CD4-positive, alpha-beta memory T cell (primary cell): ENCODE measurements around the gene GALNT18. TPM values are rescaled to one million over a fixed set of nuclear protein-coding genes. Genes with fewer than 3 reads are reported as not detected.
"Not testable (repeated sequence)": the region's sequence is repeated elsewhere in the genome, so short reads cannot be mapped to it uniquely, and the experiment has no call there.

ENCODE experiments used
- CTCF ChIA-PET: fragments of 350-600 bp; sonication (Branson Sonifier 250); formaldehyde crosslinking; loops from one replicate; lab custom pipeline; 2021; ENCODE audit warnings: inconsistent platforms; ENCODE audit not compliant: partially characterized antibody; lab: Charles Lee
- POLR2A ChIA-PET: fragments of 350-600 bp; sonication (Branson Sonifier 250); formaldehyde crosslinking; loops from one replicate; lab custom pipeline; 2021; ENCODE audit not compliant: partially characterized antibody; lab: Charles Lee
- DNase-seq, 5 donors: peaks; one replicate each; pipeline versions ENCODE4 v3.0.0 to v3.0.0-alpha.2; 2020 to 2022; ENCODE audit warnings: mixed read lengths in 1 of 5
- H3K27ac ChIP-seq: one replicate; pipeline ENCODE4 v1.7.0; 2013; ENCODE audit warnings: low read depth, low read length
- H3K27me3 ChIP-seq: 2 replicates; pipeline ENCODE4 v1.7.0; 2013; ENCODE audit warnings: mild to moderate bottlenecking, low read length, moderate library complexity; ENCODE audit not compliant: insufficient read depth
- H3K36me3 ChIP-seq: 2 replicates; pipeline ENCODE4 v1.7.0; 2013; ENCODE audit warnings: mild to moderate bottlenecking, low read length, moderate library complexity; ENCODE audit not compliant: insufficient read depth
- H3K4me1 ChIP-seq: 2 replicates; pipeline ENCODE4 v1.7.0; 2013; ENCODE audit warnings: mild to moderate bottlenecking, low read length, moderate library complexity; ENCODE audit not compliant: insufficient read depth
- H3K4me3 ChIP-seq, 2 donors: one replicate each; pipeline ENCODE4 v1.7.0; 2013; ENCODE audit warnings: low read length in 2 of 2, mild to moderate bottlenecking in 1 of 2
- H3K9me3 ChIP-seq, 2 donors: one replicate each; pipeline ENCODE4 v1.7.0; 2013; ENCODE audit warnings: low read length in 2 of 2, control low read depth in 1 of 2; ENCODE audit not compliant: control insufficient read depth in 1 of 2
- H3K27ac Mint-ChIP-seq, 7 donors: one replicate each; pipeline ENCODE4 v1.8.0; 2020 to 2021; ENCODE audit warnings: mixed read lengths in 7 of 7, mild to moderate bottlenecking in 6 of 7, inconsistent platforms in 3 of 7, moderate library complexity in 3 of 7
- H3K27me3 Mint-ChIP-seq, 2 donors: one replicate each; pipeline ENCODE4 v1.8.0; 2020 to 2021; ENCODE audit warnings: mixed read lengths in 2 of 2
- H3K36me3 Mint-ChIP-seq, 2 donors: one replicate each; pipeline ENCODE4 v1.8.0; 2020 to 2021; ENCODE audit warnings: mixed read lengths in 2 of 2, inconsistent platforms in 1 of 2, mild to moderate bottlenecking in 1 of 2
- H3K4me1 Mint-ChIP-seq, 4 donors: one replicate each; pipeline ENCODE4 v1.8.0; 2020 to 2021; ENCODE audit warnings: mixed read lengths in 4 of 4, mild to moderate bottlenecking in 1 of 4
- H3K4me3 Mint-ChIP-seq, 8 donors: one replicate each; pipeline ENCODE4 v1.8.0; 2020 to 2021; ENCODE audit warnings: mixed read lengths in 8 of 8, mild to moderate bottlenecking in 7 of 8, moderate library complexity in 6 of 8, inconsistent platforms in 3 of 8
- H3K9me3 Mint-ChIP-seq, 8 donors: one replicate each; pipeline ENCODE4 v1.8.0; 2020 to 2021; ENCODE audit warnings: mixed read lengths in 8 of 8, mild to moderate bottlenecking in 5 of 8, inconsistent platforms in 3 of 8, moderate library complexity in 1 of 8
- intact Hi-C: fragments of 100-400 bp; cut with micrococcal nuclease; formaldehyde crosslinking; loops from one replicate; pipeline ENCODE4 v1.15.1; 2023
- polyA plus RNA-seq, 2 donors: library from polyadenylated mRNA; unstranded; fragments of 300-500 nt; fragmentation: Illumina TruSeq; gene quantifications; one replicate each; pipeline ENCODE4 v1.2.3, GENCODE V29; 2021
- total RNA-seq, 2 experiments: library from RNA; stranded (reverse); gene quantifications; one replicate each; pipeline ENCODE4 v1.2.3, GENCODE V29; 2021

The GALNT18 gene
- total and polyA plus RNA-seq, 4 experiments from 2014 or later, result not detected

DNA sequence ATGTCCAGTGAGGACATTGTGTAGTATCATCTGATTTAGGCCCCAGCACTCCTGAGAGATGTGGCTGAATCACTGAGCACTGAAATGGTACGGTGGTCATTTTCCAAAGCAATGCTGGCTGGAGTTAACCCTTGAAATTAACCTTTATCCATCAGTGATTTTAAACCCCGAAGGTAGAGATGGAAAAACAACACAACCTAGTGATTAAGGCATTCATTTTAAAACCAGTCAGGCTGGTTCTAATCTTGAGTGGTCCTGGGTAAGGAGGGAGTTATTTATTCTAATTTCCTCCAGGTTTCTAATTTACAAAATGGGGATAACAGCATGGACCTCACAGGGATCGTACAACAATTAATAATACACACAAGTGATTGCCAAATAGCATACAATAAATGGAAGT is 262.2 kb downstream of the GALNT18 start:
- no peak overlapping the region for H3K4me3 ChIP-seq
- H3K27ac Mint-ChIP-seq, result no peak overlapping the region
- no peaks in the 10 kb centered on the region for H3K36me3 ChIP-seq
- no peak for DNase-seq
- H3K36me3 Mint-ChIP-seq, result no peaks in the 10 kb centered on the region
- no peaks in the 10 kb centered on the region for H3K9me3 ChIP-seq
- intact Hi-C loops, result no loop called here
- no peak overlapping the region for H3K27ac ChIP-seq
- H3K27me3 ChIP-seq, result no peaks in the 10 kb centered on the region
- CTCF ChIA-PET, result no interaction called here
- POLR2A ChIA-PET, result no interaction called here
- H3K4me3 Mint-ChIP-seq, result no peak overlapping the region
- no peaks in the 10 kb centered on the region for H3K4me1 ChIP-seq
- H3K4me1 Mint-ChIP-seq, result no peaks in the 10 kb centered on the region
- peaks cover 7 to 16% of the 10 kb centered on the region in 2 donors for H3K27me3 Mint-ChIP-seq
- no peaks in the 10 kb centered on the region for H3K9me3 Mint-ChIP-seq

GRCh38 chr11:11356842-11357241 is 265.0 kb downstream of the GALNT18 start:
- intact Hi-C loops, result no loop called here

GRCh38 chr11:11352878-11353277 is 268.9 kb downstream of the GALNT18 start, which contains the start of gene CSNK2A3:
Gene CSNK2A3 (minus strand): TSS chr11:11353250. CDS start chr11:11353119, 131 bp downstream.
- intact Hi-C loops, H3K9me3 ChIP-seq, H3K27ac Mint-ChIP-seq, DNase-seq, H3K9me3 Mint-ChIP-seq, H3K4me3 ChIP-seq, H3K36me3 ChIP-seq, H3K27ac ChIP-seq, H3K4me3 Mint-ChIP-seq, POLR2A ChIA-PET, H3K36me3 Mint-ChIP-seq, H3K4me1 Mint-ChIP-seq, H3K27me3 ChIP-seq, CTCF ChIA-PET, H3K27me3 Mint-ChIP-seq, H3K4me1 ChIP-seq: not testable (repeated sequence)

More at GRCh38 chr11:11356842-11357241, 265.0 kb downstream of the GALNT18 start:
- no peaks in the 10 kb centered on the region for H3K27me3 ChIP-seq
- H3K4me3 ChIP-seq, result no peak overlapping the region
- H3K27ac Mint-ChIP-seq, result no peak overlapping the region
- H3K36me3 ChIP-seq, result no peaks in the 10 kb centered on the region
- no peaks in the 10 kb centered on the region for H3K9me3 Mint-ChIP-seq
- H3K9me3 ChIP-seq, result no peaks in the 10 kb centered on the region
- CTCF ChIA-PET, result no interaction called here
- no peak overlapping the region for H3K4me3 Mint-ChIP-seq
- DNase-seq, result no peak
- no peaks in the 10 kb centered on the region for H3K4me1 Mint-ChIP-seq
- POLR2A ChIA-PET, result no interaction called here
- no peaks in the 10 kb centered on the region for H3K36me3 Mint-ChIP-seq
- H3K27me3 Mint-ChIP-seq, result peaks cover 9 to 14% of the 10 kb centered on the region in 2 donors
- no peaks in the 10 kb centered on the region for H3K4me1 ChIP-seq
- H3K27ac ChIP-seq, result no peak overlapping the region

DNA sequence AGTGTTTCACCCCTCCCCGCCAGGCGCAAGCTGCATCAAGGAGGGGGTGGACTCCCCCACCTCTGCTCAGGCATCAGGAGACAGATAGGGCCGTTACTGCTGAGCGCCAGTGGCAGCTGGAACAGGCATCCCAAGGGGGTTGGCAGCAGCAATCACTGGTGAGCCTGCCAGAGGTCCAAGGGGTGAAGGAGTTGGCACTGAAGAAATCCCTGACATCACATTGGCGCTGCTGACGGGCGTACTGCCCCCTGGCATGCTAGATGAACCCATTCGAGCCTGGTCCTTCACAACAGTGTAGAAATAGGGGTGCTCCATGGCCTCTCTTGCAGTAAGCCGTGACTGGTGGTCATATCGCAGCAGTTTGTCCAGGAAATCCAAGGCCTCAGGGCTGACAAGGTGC is 270.0 kb downstream of the GALNT18 start:
- H3K36me3 Mint-ChIP-seq, H3K4me3 Mint-ChIP-seq, H3K27me3 ChIP-seq, H3K4me3 ChIP-seq, H3K27ac ChIP-seq, H3K27ac Mint-ChIP-seq, CTCF ChIA-PET, H3K36me3 ChIP-seq, DNase-seq, H3K9me3 Mint-ChIP-seq, H3K27me3 Mint-ChIP-seq, intact Hi-C loops, POLR2A ChIA-PET, H3K4me1 ChIP-seq, H3K9me3 ChIP-seq, H3K4me1 Mint-ChIP-seq: not testable (repeated sequence)

DNA sequence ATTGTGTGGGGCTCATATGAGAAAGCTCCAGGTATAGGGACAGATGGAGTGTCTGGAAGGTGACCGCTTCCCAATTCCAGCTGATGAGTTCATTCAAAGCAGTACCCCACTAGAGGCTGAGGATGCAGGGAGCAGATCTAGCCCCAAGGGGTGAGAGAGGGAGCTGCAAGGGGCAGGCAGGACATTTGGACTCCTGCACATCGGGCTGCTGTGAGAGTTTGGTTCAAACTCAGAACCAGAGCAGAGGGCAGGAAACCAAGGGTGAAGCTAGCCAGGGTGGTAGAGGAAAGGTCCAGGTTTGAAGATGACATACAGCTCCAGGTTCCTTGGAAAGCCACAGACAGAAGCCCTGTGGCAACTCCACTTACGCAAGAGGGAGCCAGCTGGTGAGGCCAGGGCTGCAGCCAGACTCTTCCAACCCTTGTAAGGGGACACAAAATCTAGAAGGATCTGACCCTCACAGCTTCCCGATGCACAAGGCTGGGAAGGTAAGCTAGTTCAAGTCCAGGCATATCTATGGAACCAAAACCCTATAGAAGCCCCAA is 270.7 kb downstream of the GALNT18 start:
- DNase-seq, result no peak
- no peaks in the 10 kb centered on the region for H3K4me1 Mint-ChIP-seq
- no peak overlapping the region for H3K27ac Mint-ChIP-seq
- POLR2A ChIA-PET, result no interaction called here
- intact Hi-C loops, result no loop called here
- H3K36me3 Mint-ChIP-seq, result no peaks in the 10 kb centered on the region
- no peak overlapping the region for H3K4me3 Mint-ChIP-seq
- Histone ChIP-seq H3K4me1 (no peaks in the 10 kb centered on the region), H3K36me3 (no peaks in the 10 kb centered on the region), H3K27ac (no peak overlapping the region), H3K27me3 (no peaks in the 10 kb centered on the region), H3K4me3 (no peak overlapping the region), H3K9me3 (no peaks in the 10 kb centered on the region)
- H3K27me3 Mint-ChIP-seq, result peaks cover 0 to 2% of the 10 kb centered on the region in 2 donors
- CTCF ChIA-PET, result no interaction called here
- no peaks in the 10 kb centered on the region for H3K9me3 Mint-ChIP-seq

- Histone ChIP-seq H3K36me3 (no peaks in the 10 kb centered on the region), H3K27ac (no peak overlapping the region), H3K27me3 (no peaks in the 10 kb centered on the region), H3K4me1 (no peaks in the 10 kb centered on the region), H3K4me3 (no peak overlapping the region), H3K9me3 (no peaks in the 10 kb centered on the region)
- Mint-ChIP-seq H3K4me3 (no peak overlapping the region), H3K9me3 (no peaks in the 10 kb centered on the region), H3K27ac (no peak overlapping the region), H3K27me3 (peaks cover 2 to 6% of the 10 kb centered on the region in 2 donors), H3K4me1 (no peaks in the 10 kb centered on the region), H3K36me3 (no peaks in the 10 kb centered on the region)
- ChIA-PET CTCF (no interaction called here), POLR2A (no interaction called here)
- intact Hi-C loops, result no loop called here
- no peak for DNase-seq
Measured at GRCh38 chr11:11349870-11350337, 271.9 kb downstream of the GALNT18 start.

DNA sequence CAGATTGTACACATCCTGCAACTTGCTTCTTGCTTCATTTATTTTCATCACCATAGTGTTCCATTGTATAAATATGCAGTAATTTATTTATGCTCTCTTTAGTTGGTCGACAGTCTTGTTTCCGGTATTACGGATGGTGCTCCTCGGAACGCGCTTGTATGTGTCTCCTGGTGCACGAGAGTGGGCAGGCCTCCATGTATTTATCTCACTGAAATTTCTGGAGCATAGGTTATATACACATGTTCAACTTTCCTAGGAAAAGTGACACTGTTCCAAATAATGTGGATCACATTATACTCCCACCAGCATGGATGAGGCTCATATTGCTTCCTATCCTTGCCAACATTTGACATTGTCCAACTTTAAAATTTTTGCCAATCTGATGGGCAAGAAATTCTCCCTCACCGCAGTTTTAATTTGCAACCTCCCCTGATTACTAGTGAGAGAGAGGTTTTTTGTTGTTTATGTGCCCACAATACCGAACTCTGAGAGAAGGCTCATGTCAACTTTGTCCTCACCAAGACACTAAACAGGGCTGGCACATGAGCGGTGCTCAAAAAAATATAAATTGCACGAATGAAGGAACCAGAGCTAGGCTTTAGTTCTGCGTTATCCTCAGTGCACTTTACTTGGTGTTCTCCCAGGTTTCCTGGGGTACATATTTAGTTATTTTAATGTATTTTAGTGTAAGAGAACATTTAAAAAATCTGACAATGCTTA is 272.5 kb downstream of the GALNT18 start:
- CTCF ChIA-PET, result no interaction called here

More for the DNA sequence above, 272.5 kb downstream of the GALNT18 start:
- H3K36me3 Mint-ChIP-seq, result no peaks in the 10 kb centered on the region
- Histone ChIP-seq H3K27ac (no peak overlapping the region), H3K27me3 (no peaks in the 10 kb centered on the region), H3K4me1 (no peaks in the 10 kb centered on the region), H3K4me3 (no peak overlapping the region), H3K9me3 (no peaks in the 10 kb centered on the region), H3K36me3 (no peaks in the 10 kb centered on the region)
- no peak overlapping the region for H3K4me3 Mint-ChIP-seq
- H3K9me3 Mint-ChIP-seq, result no peaks in the 10 kb centered on the region
- intact Hi-C loops, result no loop called here
- no peaks in the 10 kb centered on the region for H3K4me1 Mint-ChIP-seq
- no peak for DNase-seq
- H3K27ac Mint-ChIP-seq, result no peak overlapping the region
- H3K27me3 Mint-ChIP-seq, result peaks cover 2 to 4% of the 10 kb centered on the region in 2 donors
- POLR2A ChIA-PET, result no interaction called here
